ENCODE results near the gene INPP4A. TPM values are rescaled to one million over a fixed set of nuclear protein-coding genes. Genes with fewer than 3 reads are reported as not detected.

INPP4A gene
- total RNA-seq, 4 donors from 2014 or later: 30.2 to 45.1 (median 37.8) TPM

GRCh38 chr2:98548920-98549818 lies 104.5 kb downstream of the INPP4A start:
- 86 to 91% methylated on average over 4 to 5 of the region's 6 CpGs for WGBS, 2 donors (ENCODE audit: low coverage in 1 of 2)
- H3K36me3 ChIP-seq: peaks cover 0 to 100% of the 10 kb centered on the region in 2 donors
- H3K27ac ChIP-seq: no peak overlapping the region
- H3K4me1 ChIP-seq: no peaks in the 10 kb centered on the region
- H3K4me3 ChIP-seq: no peak overlapping the region
- TF ChIP-seq EP300 (IDR thresholded peaks at IDR 0.05) (no peak), CTCF (IDR thresholded peaks at IDR 0.05) (no peak), POLR2AphosphoS5 (IDR thresholded peaks at IDR 0.05) (no peak), POLR2A (IDR thresholded peaks at IDR 0.05) (no peak)
- H3K9me3 ChIP-seq: no peaks in the 10 kb centered on the region
- no peaks in the 10 kb centered on the region for H3K27me3 ChIP-seq
- ATAC-seq: no peak

GRCh38 chr2:98550165-98550564 lies 105.5 kb downstream of the INPP4A start:
- 40 to 67% methylated on average over 1 of the region's 4 CpGs for WGBS, 2 donors (ENCODE audit: low coverage in 1 of 2)
- no peaks in the 10 kb centered on the region for H3K4me1 ChIP-seq
- TF ChIP-seq POLR2A (IDR thresholded peaks at IDR 0.05) (no peak), CTCF (IDR thresholded peaks at IDR 0.05) (no peak), EP300 (IDR thresholded peaks at IDR 0.05) (no peak), POLR2AphosphoS5 (IDR thresholded peaks at IDR 0.05) (no peak)
- ATAC-seq: no peak
- H3K36me3 ChIP-seq: peaks cover 0 to 100% of the 10 kb centered on the region in 2 donors
- no peaks in the 10 kb centered on the region for H3K9me3 ChIP-seq
- no peaks in the 10 kb centered on the region for H3K27me3 ChIP-seq
- H3K4me3 ChIP-seq: no peak overlapping the region
- H3K27ac ChIP-seq: no peak overlapping the region

DNA sequence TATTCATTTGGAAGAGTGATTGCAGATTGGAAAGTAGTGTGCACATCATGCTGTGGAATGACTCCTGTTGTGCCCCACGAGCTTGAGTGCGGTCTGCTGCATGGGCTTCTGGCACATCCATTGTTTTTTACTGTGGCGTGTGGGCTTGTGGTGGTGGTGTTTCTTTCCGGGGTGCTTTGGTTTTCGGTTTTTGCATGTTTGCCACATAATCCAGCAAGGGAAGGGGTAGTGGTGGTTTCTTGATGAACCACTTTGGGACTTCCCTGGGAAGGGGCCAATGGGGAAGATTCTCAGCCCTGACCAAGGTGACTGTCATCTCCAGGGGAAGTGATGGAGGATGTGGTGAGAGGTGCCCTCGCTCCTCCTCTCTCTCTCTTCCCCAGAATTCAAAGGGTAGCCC lies 106.7 kb downstream of the INPP4A start:
- no peak for ATAC-seq
- Histone ChIP-seq H3K4me1 (no peaks in the 10 kb centered on the region), H3K27me3 (no peaks in the 10 kb centered on the region), H3K4me3 (no peak overlapping the region), H3K27ac (no peak overlapping the region), H3K9me3 (no peaks in the 10 kb centered on the region), H3K36me3 (peaks cover 0 to 100% of the 10 kb centered on the region in 2 donors)
- 95 to 98% methylated on average over 6 of the region's 6 CpGs for WGBS, 2 donors (ENCODE audit: low coverage in 1 of 2)
- TF ChIP-seq EP300 (IDR thresholded peaks at IDR 0.05) (no peak), CTCF (IDR thresholded peaks at IDR 0.05) (no peak), POLR2A (IDR thresholded peaks at IDR 0.05) (no peak), POLR2AphosphoS5 (IDR thresholded peaks at IDR 0.05) (no peak)

- Histone ChIP-seq H3K9me3 (no peaks in the 10 kb centered on the region), H3K4me1 (no peaks in the 10 kb centered on the region), H3K27me3 (no peaks in the 10 kb centered on the region), H3K4me3 (no peak overlapping the region), H3K27ac (no peak overlapping the region), H3K36me3 (peaks cover 0 to 96% of the 10 kb centered on the region in 2 donors)
- TF ChIP-seq EP300 (IDR thresholded peaks at IDR 0.05) (no peak), CTCF (IDR thresholded peaks at IDR 0.05) (no peak), POLR2AphosphoS5 (IDR thresholded peaks at IDR 0.05) (no peak), POLR2A (IDR thresholded peaks at IDR 0.05) (no peak)
- 100% methylated on average over 4 to 5 of the region's 7 CpGs for WGBS, 2 donors (ENCODE audit: low coverage in 1 of 2)
- no peak for ATAC-seq
Measured at GRCh38 chr2:98552499-98553179, 108.0 kb downstream of the INPP4A start.
